Frontal cortex (tissue), 4 donors: ENCODE results near the gene TOMM70. TPM values are rescaled to one million over a fixed set of nuclear protein-coding genes. Genes with fewer than 3 reads are reported as not detected.
"Not testable (repeated sequence)": the region's sequence is repeated elsewhere in the genome, so short reads cannot be mapped to it uniquely, and the experiment has no call there.

Experiments
- DNase-seq, 2 donors: peaks; one replicate each; pipeline ENCODE4 v3.0.0; 2012; ENCODE audit warnings: low spot score in 2 of 2
- FAIRE-seq: peaks from 2 replicates; lab custom pipeline; 2012; peaks lifted over from hg19 to GRCh38; lab: Jason Lieb, UNC
- total RNA-seq: library from RNA; depleted of rRNA; stranded (reverse); fragments of >200 nt; gene quantifications from one replicate; pipeline ENCODE4 v1.2.3, GENCODE V29; 2014
- donor health status: control.
- donor health status: control.
- donor health status: control.

The TOMM70 gene
- total RNA-seq, 1 donor from 2014 or later: 135 TPM

DNA sequence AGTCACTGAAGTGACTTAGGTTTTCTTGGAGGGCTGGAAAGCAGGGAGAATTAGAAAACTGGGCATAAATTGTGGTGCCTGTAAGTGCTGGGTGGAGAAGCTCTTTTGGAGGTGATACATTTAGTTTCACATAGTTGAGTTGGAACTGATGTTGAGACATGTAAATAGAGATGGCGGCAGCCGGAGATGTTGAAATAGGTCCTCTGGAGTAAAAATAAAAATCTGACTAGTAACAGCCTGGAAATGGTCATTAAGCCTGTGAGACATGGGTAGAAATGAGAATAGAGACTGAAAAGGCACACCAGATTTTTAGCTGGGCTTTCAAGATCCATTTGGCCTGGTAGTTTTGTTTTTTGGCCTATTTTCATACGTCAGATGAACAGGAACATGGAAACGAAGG is 69.2 kb downstream of the TOMM70 start:
- no peak for DNase-seq
- FAIRE-seq: no peak

DNA sequence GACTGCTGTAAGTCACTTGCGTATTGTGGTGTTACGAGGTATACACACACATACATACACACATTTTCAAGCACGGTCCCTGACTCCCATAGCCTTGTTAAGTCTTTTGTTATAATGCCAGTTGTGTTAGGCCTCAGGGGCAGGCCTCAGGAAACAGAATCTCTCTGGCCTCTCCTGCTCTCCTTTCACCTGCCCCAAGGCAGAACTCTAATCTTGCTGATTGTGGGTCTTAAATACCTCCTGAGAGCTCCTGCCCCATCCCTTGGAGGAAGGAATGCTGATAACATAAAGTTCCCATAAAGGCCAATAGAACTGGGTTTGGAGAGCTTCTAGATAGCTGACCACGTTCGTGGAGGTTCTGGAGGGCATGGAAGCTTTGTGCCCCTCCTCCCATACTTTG is 70.2 kb downstream of the TOMM70 start:
- DNase-seq (no peak), FAIRE-seq (no peak)

DNA sequence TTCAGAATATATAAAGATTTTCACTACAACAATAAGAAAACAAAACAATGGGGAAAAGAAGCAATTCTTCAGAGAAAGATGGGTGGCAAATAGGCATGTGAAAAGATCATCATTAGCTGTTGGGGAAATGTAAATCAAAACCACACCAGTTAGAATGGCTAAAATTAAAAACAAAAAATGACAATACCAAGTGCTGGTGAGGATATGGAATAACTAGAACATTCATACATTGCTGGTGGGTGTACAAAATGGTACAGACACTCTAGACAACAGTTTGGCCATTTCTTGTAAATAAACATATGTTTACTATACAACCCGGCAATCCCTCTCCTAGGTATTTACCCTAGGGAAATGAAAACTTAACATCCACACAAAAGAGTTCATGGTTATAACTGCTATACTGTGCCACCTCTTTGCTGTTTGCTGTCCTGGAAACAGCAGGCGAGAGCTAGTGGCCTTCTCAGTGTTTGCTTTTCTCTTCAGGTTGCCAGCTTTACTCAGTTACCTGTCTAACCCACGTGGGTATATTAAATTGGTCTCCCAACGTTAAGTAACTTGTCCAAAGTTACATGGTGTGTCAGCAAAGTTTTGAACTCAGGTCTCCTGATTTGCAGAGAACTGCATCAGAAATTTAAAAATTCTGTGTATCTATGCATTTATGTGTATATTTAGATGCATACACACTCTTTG is 70.9 kb downstream of the TOMM70 start:
- DNase-seq (no peak), FAIRE-seq (no peak)

GRCh38 chr3:100327377-100327776 is 73.5 kb downstream of the TOMM70 start:
- not testable (repeated sequence) for DNase-seq, FAIRE-seq

DNA sequence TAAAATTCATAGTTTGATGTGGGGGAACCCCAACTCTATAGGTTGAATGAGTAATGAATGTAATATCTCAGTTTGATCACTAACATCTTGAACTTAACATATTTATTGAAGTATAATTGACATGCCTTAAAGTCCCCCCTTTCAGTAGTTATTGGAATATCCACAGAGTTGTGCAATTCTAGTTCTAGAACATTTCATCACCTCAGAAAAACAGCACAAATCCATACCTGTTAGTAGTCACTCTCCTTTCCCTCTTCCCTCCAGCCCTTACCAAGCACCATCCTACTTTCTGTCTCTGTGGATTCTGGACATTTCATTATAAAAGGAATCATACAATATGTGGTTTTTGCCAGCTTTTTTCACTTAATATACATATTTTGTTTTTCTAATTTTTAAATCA is 75.1 kb downstream of the TOMM70 start:
- DNase-seq (no peak), FAIRE-seq (no peak)

DNA sequence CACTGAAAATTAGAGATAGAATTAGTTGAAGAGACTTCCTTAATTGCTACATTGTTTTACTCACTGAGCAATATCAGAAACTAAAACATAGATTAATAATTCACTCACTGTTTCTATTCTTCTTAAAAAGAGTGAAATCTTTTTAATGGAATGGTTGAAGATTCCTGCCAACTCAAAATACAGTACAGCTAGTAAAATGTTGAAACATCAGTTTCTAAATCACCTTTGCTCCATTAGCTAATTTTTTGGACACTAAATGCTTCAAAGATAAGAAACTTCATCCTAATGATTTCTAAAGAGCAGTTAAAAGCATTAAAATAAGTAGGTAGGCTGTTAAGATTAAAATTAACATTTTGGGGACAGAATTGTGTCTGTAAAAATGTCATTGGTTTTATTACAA is 76.8 kb downstream of the TOMM70 start:
- no peak for FAIRE-seq

DNA sequence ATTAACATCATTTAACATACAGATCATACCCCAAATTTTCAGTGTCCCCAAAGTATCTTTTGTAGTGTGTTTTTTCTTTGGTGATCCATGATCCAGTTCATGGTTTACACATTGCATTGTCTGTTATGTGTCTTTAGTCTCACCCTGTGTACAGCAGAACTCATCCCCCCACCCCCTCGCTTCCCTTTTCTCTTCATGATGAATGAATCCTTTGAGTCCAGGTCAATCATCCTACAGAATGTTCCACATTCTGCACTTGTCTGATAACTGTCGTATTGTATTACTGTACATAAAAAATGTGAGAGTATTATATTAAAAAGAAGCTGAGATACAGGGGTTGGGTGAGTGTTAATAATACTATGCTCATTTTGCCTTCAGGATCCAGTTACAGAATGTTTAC is 80.9 kb downstream of the TOMM70 start:
- DNase-seq (no peak), FAIRE-seq (no peak)

More for the DNA sequence above, 76.8 kb downstream of the TOMM70 start:
- DNase-seq: no peak

DNA sequence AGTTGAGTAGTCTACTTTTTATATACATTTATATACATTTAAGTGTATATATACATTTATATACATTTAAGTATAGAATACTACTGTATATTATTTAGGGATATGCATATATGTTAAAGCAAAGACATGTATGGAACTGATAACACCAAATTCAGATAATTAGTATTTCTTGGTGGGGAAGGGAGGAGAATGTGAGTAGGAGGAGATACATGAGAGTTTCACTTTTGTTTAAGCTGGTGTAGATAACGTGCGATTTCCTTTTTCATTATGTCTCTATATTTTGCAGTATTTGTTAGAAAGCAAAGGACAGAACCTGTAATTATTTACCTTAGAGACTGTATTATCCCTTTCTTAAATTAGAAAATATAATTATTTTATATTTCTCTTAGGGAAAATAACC is 83.0 kb downstream of the TOMM70 start:
- DNase-seq (no peak), FAIRE-seq (no peak)

- FAIRE-seq (no peak), DNase-seq (no peak)
These were observed 84.2 kb downstream of the TOMM70 start for GRCh38 chr3:100316641-100317069.

Other genes with a start within 250 kb of the TOMM70 start
- gene TBC1D23, start 140.1 kb downstream of the TOMM70 start, total RNA-seq: 65.2 TPM
- gene NIT2, start 66.3 kb downstream of the TOMM70 start, total RNA-seq: 8.6 TPM
- gene LNP1, start 450 bp upstream of the TOMM70 start, total RNA-seq: 11.0 TPM
- 2.9 TPM for gene TMEM45A, start 91.5 kb upstream of the TOMM70 start, total RNA-seq
- not detected for gene ADGRG7, start 208.5 kb upstream of the TOMM70 start, total RNA-seq